HG03066 (cell line): Measurements from ENCODE around the gene ITPRID1.
"Not testable (repeated sequence)": the region's sequence is repeated elsewhere in the genome, so short reads cannot be mapped to it uniquely, and the experiment has no call there.

Experiments used
- ATAC-seq: cut with Tn5 transposase; IDR thresholded peaks from one replicate; pipeline ENCODE4 v1.9.1; 2021; ENCODE audit warnings: low read depth; ENCODE audit not compliant: unreplicated experiment

ITPRID1 gene

DNA sequence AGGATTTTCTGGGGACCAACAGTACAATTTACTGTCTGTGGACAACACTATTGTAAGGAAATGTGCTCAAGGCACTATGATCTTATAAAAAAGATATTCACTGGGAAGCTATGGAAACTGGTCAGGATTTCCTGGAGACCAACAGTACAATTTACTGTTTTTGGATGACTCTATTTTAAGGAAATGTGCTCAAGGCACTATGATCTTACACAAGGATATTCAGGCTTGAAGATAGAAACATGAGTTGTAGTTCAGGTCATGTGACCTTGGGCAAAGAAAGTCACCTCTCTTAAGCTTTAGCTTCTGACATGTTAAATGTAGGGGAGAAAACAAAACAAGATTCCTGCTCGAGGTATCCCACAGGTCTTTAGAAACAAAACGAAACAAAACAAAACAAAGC, 1.7 kb upstream of the ITPRID1 start:
- ATAC-seq = no peak

DNA sequence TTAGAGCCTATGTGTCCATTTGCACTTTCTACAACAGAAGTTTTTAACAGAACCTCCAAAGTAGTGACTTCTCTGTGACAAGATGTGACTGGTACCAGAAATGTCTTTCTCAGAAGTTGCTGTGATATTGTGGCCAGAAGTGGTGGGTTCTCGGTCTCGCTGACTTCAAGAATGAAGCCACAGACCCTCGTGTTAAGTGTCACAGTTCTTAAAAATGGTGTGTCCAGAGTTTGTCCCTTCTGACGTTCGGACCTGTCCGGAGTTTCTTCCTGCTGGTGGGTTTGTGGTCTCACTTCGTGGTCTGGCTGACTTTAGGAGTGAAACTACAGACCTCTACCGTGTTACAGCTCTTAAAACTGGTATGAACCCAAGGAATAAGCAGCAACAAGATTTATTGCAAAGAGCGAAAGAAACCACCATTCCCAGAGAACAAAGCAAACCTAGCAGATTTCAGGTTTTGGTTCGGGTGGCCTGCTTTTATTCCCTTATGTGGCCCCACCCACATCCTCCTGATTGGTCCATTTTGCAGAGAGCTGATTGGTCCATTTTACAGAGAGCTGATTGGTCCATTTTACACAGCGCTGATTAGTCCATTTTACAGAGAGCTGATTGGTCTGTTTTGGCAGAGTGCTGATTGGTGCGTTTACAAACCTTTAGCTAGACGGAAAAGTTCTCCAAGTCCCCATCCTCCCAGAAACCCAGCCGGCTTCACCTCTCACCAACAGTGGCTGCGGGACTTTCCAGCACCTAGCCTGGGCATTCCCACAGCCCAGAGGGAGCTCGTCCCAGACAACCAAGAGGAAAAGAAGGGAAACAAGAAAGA, 3.0 kb downstream of the ITPRID1 start:
- no peak for ATAC-seq

DNA sequence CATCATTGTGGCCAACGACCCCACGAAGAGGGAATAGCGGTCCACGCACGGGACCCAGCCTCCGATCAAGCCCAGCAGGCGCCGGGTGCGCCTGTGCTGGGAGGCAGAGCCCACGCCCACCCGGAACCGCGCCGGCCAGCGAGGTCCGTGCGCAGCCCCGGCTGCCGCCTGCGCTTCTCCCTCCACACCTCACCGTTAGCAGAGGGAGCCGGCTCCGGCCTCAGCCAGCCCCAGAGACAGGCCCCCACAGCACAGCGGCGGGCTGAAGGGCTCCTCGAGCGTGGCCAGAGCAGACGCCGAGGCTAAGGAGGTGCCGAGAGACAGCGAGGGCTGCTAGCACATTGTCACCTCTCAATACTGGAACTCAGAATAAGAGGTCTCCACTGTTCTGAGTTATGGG, 3.6 kb downstream of the ITPRID1 start:
- no peak for ATAC-seq

DNA sequence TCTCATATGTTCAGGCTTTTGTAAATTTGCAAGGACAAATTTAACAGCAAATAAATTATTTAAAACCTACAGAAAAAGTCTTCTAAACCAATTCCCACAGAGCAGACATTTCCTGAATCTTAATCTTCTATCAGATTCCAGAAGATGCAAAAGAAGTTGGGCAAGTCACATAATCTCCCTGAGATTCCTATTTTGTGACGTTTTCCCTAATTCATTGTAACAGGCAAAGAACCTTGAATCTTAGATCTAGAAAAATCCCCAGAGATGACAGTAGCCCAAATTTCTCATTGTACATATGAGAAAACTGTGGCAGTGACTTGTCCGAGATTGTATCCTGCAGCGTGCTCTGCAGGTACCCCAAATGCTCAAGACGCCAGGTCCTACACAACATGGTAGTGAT, 4.9 kb downstream of the ITPRID1 start:
- no peak for ATAC-seq

DNA sequence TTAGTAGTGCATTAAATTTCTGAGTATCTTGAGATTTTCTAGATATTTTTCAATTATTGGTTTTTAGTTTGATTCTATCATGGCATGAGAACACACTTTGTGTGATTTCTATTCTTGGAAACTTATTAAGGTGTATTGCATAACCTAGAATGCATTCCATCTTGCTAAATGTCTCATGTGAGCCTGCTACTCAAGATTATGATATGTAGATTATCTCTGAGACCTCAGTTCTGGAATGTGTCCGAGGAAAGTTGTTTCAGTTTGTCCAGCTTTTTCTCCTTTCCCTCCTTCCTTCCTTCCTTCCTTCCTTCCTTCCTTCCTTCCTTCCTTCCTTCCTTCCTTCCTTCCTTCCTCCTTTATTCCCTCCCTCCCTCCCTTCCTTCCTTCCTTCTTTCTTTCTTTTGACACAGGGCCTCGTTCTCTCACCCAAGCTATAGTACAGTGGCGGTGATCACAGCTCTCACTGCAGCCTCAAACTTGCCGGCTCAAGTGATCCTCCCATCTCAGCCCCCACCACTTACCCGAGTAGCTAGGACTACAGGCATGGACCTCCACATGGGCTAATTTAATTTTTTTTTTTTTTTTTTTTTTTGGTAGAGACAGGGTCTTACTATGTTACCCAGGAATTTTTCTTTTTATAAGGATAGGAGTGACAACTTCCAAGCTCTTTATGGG, 7.6 kb downstream of the ITPRID1 start:
- no peak for ATAC-seq

DNA sequence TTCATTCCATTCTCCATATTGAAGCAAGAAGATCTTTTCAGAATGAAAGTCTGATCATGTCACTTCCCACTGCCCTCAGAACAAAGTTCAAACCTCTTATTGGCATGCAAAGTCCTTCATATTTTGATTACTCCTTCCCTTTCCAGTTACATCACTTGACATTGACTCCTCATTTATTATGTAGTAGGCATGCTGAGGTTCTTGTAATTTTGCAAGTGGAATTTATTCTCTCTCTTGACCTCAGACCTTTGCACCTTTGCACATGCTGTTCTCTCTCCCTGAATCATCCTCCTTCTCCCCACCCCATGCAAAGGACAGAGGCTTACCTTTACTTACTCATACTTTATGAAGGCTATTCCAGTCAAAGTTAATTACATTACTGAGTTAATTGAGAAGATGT, 13.0 kb downstream of the ITPRID1 start:
- no peak for ATAC-seq

DNA sequence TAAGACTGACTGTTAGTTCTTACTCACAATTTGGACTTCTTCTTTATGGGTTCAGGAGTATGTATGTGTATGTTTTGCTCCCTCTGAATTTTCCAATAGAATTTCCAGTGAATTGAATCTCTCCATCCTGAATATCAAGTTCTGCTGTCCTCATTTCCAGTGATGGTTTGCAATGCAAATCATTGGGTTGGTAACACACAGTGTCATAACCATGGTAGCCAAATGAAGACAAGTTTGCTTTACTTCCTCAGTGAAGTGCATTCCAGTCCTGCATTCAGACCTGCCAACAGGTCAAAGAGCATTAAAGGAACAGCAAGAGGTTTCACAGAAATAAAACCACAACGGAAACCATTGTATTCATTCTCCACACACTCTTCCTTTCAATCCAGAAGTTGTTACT, 15.2 kb downstream of the ITPRID1 start:
- no peak for ATAC-seq

DNA sequence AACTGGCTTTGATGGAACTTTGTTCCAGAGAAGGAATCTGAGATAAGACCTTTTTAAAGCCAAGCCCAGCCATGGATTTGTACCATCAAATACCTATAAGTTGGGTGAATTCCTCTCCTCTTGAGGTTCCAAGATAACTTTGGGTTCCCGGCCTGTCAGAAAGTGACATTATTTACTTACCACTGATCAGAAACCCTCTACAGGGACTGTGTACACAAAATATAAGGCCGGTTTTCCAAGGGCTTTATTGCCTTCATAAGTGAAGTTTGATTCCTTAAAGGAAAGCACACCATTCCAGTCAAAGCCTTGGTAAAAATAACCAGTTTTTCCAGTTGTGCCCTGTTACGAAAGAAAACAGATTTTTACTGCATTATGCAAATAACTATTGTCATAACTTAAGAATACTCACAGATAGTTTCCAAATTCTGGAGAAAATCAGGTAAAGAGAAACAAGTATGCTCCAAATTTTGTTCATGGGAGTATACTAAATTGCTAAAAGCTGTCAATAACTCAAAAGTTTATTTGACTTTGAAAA, 26.8 kb downstream of the ITPRID1 start:
- not testable (repeated sequence) for ATAC-seq

DNA sequence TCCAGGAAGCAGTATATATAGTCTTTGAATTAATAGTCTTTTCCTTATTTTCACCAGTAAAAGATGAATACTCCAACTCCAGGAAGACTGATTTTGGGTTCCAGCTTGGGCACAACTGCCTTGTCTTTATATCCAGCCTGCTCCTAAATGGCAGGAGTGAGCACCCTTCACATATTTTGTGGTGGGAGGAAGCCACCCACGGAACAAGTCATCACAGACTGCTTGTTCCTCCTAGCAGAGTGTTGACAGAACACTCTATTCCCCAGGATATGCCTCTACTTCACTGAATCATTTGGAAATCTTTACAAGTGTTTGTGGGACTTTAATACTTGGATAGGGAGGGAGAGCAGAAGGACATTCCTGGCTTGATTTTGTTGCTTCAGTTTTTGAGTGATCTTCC, 31.7 kb downstream of the ITPRID1 start:
- no peak for ATAC-seq

DNA sequence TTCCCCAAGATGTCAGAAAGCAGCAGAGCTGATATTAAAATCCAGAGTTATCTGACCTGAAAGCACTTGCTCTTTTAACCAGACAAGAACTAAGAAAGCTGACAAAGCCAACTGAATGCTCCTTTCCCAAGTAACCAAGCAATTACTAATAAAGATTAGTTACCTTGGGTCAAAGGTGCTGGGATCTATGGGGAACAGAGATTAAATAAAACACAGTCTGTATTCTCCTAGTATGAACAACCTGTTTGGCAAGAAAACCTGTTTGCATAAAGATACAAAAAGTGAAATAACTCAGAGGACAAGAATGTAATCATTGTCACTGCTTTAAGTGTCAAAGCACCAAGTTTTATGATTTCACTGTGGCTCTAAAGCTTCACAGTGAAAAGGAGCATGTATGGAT, 35.7 kb downstream of the ITPRID1 start:
- no peak for ATAC-seq

DNA sequence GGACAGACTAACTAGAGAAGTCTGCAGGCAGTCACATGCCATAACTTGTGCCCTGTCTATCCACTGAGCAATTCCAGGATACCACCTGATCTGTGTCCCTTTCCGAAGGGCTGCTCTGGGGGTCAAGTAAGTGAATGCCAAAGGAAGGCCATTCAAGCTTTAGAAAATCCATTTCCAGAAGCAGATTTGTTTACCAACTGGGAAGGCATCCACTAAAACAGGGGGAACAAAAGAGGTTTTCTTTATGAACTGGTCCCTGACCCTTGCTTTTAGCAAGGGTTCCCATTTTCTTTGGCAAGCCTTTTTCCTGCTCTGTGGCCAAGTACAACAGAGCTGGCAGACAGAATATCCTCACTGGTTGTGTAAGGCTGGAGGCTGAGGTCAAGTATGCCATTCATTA, 36.5 kb downstream of the ITPRID1 start:
- no peak for ATAC-seq

DNA sequence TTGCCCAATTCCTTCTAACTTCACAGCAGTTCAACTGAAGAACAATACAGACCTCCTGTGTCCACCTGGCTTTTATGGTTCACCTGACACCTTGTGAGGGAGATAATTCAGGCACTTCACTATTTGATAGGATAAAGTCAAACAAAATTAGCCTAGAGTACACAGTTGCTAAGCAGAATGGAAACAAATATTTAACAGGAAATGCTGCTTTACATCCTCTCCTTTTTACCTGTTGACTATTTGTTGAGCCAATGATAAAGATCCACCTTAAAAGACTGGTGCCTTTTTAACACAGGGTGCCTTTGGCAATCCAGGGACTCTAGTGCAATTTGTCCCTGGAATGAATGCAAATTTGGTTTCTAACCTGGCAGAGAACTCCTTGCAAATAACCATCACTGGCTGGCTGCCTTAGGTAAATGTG, 39.8 kb downstream of the ITPRID1 start:
- no peak for ATAC-seq

DNA sequence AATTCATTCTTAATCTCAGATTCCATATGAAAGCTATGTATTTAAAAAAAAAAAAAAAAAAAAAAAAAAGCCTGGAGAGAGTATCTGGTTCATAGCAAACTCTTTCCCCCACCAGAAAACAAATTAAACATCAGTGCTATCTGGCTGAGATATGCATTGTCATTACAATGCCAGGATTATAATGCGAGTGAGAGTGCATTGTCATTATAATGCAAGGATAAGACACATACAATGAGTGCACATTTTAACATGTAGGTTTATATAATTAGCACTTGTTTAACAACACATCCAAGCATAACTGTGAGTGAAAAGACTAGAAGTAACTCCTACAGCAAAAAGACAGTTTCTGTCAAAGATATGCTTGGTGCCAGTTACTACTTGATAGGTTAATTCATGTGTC, 48.1 kb downstream of the ITPRID1 start:
- no peak for ATAC-seq

DNA sequence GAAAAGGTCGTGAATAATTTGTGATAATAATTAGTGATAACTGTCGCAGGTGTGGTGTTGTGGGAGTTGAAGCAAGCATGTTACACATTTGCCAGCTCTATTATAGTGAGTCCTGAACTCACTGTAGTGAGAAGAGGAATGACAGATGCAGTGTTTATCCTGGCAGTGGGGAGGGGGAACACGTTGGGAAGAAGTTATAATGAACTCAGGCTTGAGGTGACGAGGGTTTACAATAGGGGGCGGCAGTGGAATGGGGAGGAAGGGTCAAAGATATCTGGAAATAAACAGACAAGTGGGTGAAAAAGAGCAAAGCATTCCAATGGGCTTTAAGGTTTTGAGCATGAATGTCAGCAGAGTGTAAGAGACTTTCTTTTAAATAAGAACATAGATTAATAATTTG, 49.6 kb downstream of the ITPRID1 start:
- no peak for ATAC-seq

DNA sequence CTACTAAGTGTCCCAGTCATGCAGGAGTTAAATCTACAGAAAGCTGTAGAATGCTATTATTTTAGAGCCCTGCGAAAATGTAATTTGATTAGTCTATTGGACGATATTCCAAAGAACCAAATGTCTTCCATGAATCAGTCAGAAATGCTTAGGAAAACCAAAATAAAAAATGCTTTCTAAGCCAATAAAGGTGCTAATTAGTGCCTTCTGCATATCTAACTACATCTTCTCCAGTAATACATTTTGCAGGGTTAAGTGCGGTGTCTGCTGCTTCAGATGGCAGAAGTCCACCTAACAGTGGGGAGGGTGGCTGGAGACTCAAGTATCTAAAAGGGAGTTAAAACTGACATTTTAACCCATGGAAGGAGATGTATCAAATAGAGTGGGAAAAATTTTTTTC, 50.1 kb downstream of the ITPRID1 start:
- no peak for ATAC-seq

DNA sequence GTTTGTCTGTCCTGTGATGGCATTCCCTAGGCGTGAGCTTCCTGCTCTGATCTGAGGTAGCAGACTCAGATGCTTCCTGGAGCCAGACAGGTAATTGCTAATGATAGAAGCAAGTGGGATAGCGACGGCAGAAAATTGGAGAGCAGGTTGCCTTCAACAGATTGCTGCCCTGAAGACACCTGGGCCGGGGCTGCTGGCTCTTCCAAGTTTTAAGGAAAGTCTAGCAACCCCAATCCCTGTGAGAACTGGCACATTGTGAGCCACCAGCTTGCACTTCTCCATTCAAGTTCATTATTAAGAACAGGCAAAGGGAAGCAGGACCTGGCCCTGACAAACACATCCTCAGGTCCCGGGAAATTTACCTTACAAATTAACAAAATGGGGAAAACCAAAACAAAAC, 50.8 kb downstream of the ITPRID1 start:
- no peak for ATAC-seq

DNA sequence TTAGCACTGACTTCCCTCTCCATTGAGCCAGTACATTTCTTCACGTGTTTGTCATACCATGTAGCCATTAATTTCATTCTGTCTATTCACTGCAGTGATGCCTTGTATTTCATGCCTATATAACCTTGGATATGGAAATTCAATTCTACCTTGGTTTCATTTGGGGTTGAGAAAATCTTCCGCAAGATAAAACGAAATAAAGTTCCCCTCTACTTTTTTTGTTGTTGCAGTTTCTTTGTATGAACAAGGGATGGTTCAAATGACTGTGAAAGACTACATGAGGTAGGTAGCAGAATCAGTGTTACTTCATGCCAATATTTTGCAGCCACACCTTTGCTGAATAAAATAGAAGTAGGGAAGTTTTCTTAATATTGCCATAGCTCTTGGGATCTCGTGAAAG, 55.6 kb downstream of the ITPRID1 start:
- ATAC-seq = no peak

DNA sequence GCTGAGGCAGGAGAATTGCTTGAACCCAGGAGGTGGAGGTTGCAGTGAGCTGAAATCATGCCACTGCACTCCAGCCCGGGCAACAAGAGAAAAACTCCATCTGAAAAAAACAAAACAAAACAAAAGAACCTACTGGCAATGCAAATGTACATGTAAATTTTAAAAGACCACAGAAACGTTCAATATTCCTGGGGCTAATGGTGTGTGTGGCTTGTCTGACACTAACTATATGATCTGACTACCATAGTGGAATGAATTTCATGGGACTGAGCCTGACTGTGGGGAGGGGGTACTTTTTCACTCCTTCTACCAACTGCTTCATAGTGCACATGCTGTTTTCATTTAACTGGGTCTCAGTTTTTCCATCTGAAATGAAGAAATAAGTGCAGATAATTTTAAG, 69.6 kb downstream of the ITPRID1 start:
- no peak for ATAC-seq

DNA sequence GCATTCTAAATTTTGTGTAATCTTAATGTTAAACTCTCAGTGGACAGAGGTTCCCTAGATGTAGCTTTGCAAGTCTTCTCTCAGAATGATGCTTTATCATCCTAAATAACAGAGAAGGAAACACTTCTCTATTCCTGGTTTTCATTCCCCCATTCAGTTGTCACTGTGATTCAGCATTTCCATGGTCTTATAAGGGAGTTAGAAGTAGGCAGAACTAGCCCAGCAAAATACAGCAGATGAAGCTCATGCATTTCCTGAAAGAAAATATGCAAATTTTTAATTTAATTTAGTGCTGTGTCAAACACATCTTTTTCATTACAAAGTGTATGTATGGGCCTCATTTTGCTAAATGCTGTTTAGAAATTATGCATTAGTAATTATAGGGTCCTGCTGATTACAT, 70.1 kb downstream of the ITPRID1 start:
- ATAC-seq = no peak

DNA sequence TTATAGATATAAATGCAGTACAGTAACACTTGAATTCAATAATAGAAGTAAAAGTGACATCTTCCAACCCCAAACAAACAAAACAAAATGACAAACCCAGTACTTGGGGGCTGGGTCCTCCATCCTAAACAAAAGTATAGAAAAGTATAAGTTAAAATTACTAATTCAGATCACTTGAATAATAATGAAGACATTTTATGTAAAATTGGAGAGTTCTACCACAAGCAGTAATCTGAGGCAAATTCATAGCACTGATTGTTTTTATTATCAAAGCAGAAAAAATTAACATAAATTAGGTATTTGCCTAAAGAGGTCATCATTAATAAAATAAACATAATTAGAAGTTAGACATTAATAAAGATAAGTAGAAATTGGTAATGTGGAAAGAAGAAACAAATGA, 81.5 kb downstream of the ITPRID1 start:
- ATAC-seq = no peak

DNA sequence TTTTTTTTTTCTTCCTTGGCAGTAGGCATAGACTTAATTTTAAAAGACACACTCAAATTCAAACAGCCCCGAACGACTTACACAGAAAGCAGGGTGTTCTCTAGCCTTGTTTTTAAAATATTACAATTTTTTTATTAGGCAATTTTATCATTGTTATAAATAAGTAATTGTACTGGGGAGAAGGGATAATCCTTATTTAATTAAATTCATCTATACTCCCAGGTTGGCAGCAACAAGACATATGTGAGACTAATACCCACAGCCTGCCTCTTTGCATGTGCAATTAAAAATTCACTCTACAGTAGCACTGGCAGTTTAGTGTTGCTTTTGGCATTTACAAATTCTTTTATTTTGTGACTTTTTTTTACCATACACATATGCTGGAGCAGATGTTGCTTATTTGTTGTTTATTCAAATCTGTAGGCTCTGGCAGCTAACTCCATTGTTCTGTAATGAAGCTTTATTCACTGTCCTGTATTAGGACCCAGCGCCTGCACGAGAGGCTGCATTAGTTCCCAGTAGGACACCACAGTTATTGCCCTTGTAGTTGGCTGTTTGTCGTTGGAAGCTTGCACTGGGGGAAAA, 88.2 kb downstream of the ITPRID1 start:
- no peak for ATAC-seq

DNA sequence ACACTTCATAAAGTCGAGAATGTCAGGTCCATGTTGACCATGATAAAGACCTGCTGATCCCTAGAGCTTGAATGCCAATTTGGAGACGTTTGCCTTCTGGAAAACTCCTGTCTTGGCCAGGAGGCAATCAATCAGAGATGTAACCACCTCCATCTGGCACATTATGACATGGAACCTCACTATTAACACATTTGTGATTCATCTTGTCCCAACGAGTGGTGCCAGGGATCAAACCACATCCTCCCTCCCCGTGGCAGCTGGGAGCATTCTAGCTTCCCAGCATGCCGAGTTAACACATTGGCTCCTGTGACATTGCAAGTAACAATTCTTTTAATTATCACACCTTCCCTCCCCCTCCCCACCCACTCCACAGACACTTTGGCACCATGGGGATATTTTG, 89.2 kb downstream of the ITPRID1 start:
- ATAC-seq = no peak
